Erythroblast (primary cell): ENCODE data around the gene B4GALNT3.

ENCODE experiments used
- GATA1 ChIP-seq: IDR thresholded peaks from 2 replicates; pipeline ENCODE4 v1.6.1; 2011; ENCODE audit warnings: low read depth, mild to moderate bottlenecking, control low read depth, low read length, moderate library complexity
- POLR2A ChIP-seq: IDR thresholded peaks from 2 replicates; pipeline ENCODE4 v1.6.1; 2011; ENCODE audit warnings: mild to moderate bottlenecking, low read length

GRCh38 chr12:452667-453210 lies 7.0 kb upstream of the B4GALNT3 start:
- TF ChIP-seq POLR2A (no peak), GATA1 (no peak)
